Left colon (tissue), 2 donors: ENCODE data around the gene ARRB1. TPM values are rescaled to one million over a fixed set of nuclear protein-coding genes. Genes with fewer than 3 reads are reported as not detected.
"Not testable (repeated sequence)": the region's sequence is repeated elsewhere in the genome, so short reads cannot be mapped to it uniquely, and the experiment has no call there.

Source experiments
- ATAC-seq: fragments of 200-7000 bp; cut with Tn5 transposase; one replicate; pipeline ENCODE4 v1.9.1; 2020; ENCODE audit warnings: mild to moderate bottlenecking, moderate library complexity
- DNase-seq, 2 donors: peaks; one replicate each; pipeline ENCODE4 v3.0.0-alpha.2; 2020
- intact Hi-C, 2 donors: fragments of 100-400 bp; cut with DNase I in 1 of 2; cut with micrococcal nuclease in 1 of 2; formaldehyde crosslinking; loops; one replicate each; pipeline versions ENCODE4 v1.11.2 to v1.14.0; 2022; cut with DNase I, micrococcal nuclease
- total RNA-seq, 2 donors: library from RNA; stranded (reverse); fragmentation: NEBNext Ultra II Directional; extraction: Animal tissue kit (Norgen Biotek cat#: 25700); gene quantifications; one replicate each; pipeline ENCODE4 v1.2.1, GENCODE V29; 2021
- donor health status: DM: no; HTN: no; CAD: no.
- donor health status: DM: yes; HTN: yes; CAD: no.

Gene ARRB1
- total RNA-seq, 2 donors from 2014 or later = 80.5 to 95.4 TPM

- no peak for ATAC-seq
- peak in 1 of 2 donors; percentile 54 for DNase-seq
- intact Hi-C loops = no loop called here
Measured at GRCh38 chr11:75346912-75347647, 4.4 kb downstream of the ARRB1 start.

GRCh38 chr11:75346296-75346695, 5.2 kb downstream of the ARRB1 start:
- no peak for DNase-seq
- no peak for ATAC-seq
- intact Hi-C loops = no loop called here

GRCh38 chr11:75345455-75346160, 5.9 kb downstream of the ARRB1 start:
- intact Hi-C loops = no loop called here
- DNase-seq (no peak), ATAC-seq (no peak)

GRCh38 chr11:75344761-75345454, 6.6 kb downstream of the ARRB1 start:
- ATAC-seq (no peak), DNase-seq (no peak)
- intact Hi-C loops = no loop called here

GRCh38 chr11:75344186-75344585, 7.3 kb downstream of the ARRB1 start:
- intact Hi-C loops = no loop called here
- DNase-seq = peak in 1 of 2 donors; percentile 57
- peak; percentile 19 for ATAC-seq

GRCh38 chr11:75342966-75343870, 8.2 kb downstream of the ARRB1 start:
- DNase-seq (peak in 1 of 2 donors; percentile 77), ATAC-seq (peak; percentile 60)
- intact Hi-C loops = no loop called here

- DNase-seq (no peak), ATAC-seq (no peak)
- intact Hi-C loops = no loop called here
Measured at GRCh38 chr11:75342231-75342918, 9.1 kb downstream of the ARRB1 start.

- ATAC-seq (no peak), DNase-seq (no peak)
- intact Hi-C loops = no loop called here
Measured at GRCh38 chr11:75341612-75342011, 9.8 kb downstream of the ARRB1 start.

GRCh38 chr11:75339685-75340409, 11.6 kb downstream of the ARRB1 start:
- DNase-seq (peak in 1 of 2 donors; percentile 35), ATAC-seq (peak; percentile 13)
- intact Hi-C loops = no loop called here

GRCh38 chr11:75338516-75339208, 12.8 kb downstream of the ARRB1 start:
- no peak for ATAC-seq

GRCh38 chr11:75337195-75337654, 14.2 kb downstream of the ARRB1 start:
- ATAC-seq = no peak
- DNase-seq = peak; percentile 20 to 48
- intact Hi-C loops = no loop called here

More at GRCh38 chr11:75338516-75339208, 12.8 kb downstream of the ARRB1 start:
- peak in 1 of 2 donors; percentile 73 for DNase-seq
- intact Hi-C loops = no loop called here

GRCh38 chr11:75334976-75335375, 16.5 kb downstream of the ARRB1 start:
- intact Hi-C loops = no loop called here
- no peak for ATAC-seq
- DNase-seq = peak in 1 of 2 donors; percentile 27

GRCh38 chr11:75334402-75334891, 17.0 kb downstream of the ARRB1 start:
- intact Hi-C loops = no loop called here
- ATAC-seq = no peak
- DNase-seq = no peak

GRCh38 chr11:75333807-75334140, 17.7 kb downstream of the ARRB1 start:
- ATAC-seq (no peak), DNase-seq (no peak)
- intact Hi-C loops = no loop called here

- intact Hi-C loops = no loop called here
- DNase-seq = no peak
- ATAC-seq = no peak
Measured at GRCh38 chr11:75333022-75333806, 18.2 kb downstream of the ARRB1 start.

- DNase-seq, ATAC-seq, intact Hi-C loops: not testable (repeated sequence)
Measured at GRCh38 chr11:75331761-75332160, 19.7 kb downstream of the ARRB1 start.
